K562 (cell line): ENCODE measurements around the gene CHCHD5. TPM values are rescaled to one million over a fixed set of nuclear protein-coding genes. Genes with fewer than 3 reads are reported as not detected.

ENCODE experiments used
- ATAC-seq: fragments of 200-7000 bp; cut with Tn5 transposase; 3 replicates; pipeline ENCODE4 v1.9.1; 2020; ENCODE audit warnings: moderate library complexity
- BruUV-seq: library from RNA; stranded (reverse); fragments of 400-500 nt; replicated peaks from 2 replicates; lab custom pipeline; 2021; lab: Mats Ljungman, UMichigan
- CTCF ChIA-PET: fragments of 300-600 bp; formaldehyde crosslinking; extraction: SDS; loops from one replicate; lab custom pipeline; 2021; ENCODE audit warnings: low intra/inter-chr PET ratio; lab: Yijun Ruan, JAX
- POLR2A ChIA-PET: fragments of 300-600, 350-650 bp; sonication (Branson Sonifier 250); formaldehyde crosslinking; extraction: SDS; loops from one replicate; lab custom pipeline; 2021; ENCODE audit warnings: antibody characterized with exemption, inconsistent platforms; lab: Yijun Ruan, JAX
- DNase-seq, 4 experiments: peaks; one replicate each; pipeline versions ENCODE4 v3.0.0 to v3.0.0-alpha.2; 2011 to 2018; ENCODE audit warnings: low spot score in 3 of 4, mixed read lengths in 3 of 4; ENCODE audit errors: extremely low read depth in 1 of 4
- FAIRE-seq: peaks from 2 replicates; lab custom pipeline; 2011; peaks lifted over from hg19 to GRCh38; lab: Jason Lieb, UNC
- H2AFZ ChIP-seq: 2 replicates; pipeline ENCODE4 v1.6.0; 2011; ENCODE audit warnings: low read depth, low read length, control low read depth, inconsistent platforms
- H3K27ac ChIP-seq: fragments of 200-600 bp; 3 replicates; pipeline ENCODE4 v1.8.0; 2011; ENCODE audit warnings: low read depth, mild to moderate bottlenecking, control low read depth, inconsistent platforms, low read length, moderate library complexity, mixed read lengths; ENCODE audit errors: extremely low read depth
- H3K27me3 ChIP-seq, 2 experiments: fragments of 300-600 bp in 1 of 2; 2 replicates in 1 of 2; 3 replicates in 1 of 2; pipeline versions ENCODE4 v1.6.0 to v1.8.0; 2011; ENCODE audit warnings: inconsistent platforms in 2 of 2, low read length in 2 of 2, mild to moderate bottlenecking in 1 of 2, mixed read lengths in 1 of 2, moderate library complexity in 1 of 2; ENCODE audit not compliant: control insufficient read depth in 2 of 2, insufficient read depth in 2 of 2
- H3K36me3 ChIP-seq: fragments of 300-600 bp; 3 replicates; pipeline ENCODE4 v1.8.0; 2011; ENCODE audit warnings: mild to moderate bottlenecking, low read length, inconsistent platforms; ENCODE audit not compliant: control insufficient read depth, insufficient read depth
- H3K4me1 ChIP-seq, 2 experiments: fragments of 200-600 bp in 1 of 2; replicated peaks in 1 of 2; 2 replicates in 1 of 2; 3 replicates in 1 of 2; pipeline versions ENCODE4 v1.5.1 to v1.8.0; 2011; ENCODE audit warnings: inconsistent platforms in 2 of 2, low read length in 2 of 2, mild to moderate bottlenecking in 1 of 2, mixed read lengths in 1 of 2, moderate library complexity in 1 of 2; ENCODE audit not compliant: control insufficient read depth in 2 of 2, insufficient read depth in 2 of 2
- H3K4me2 ChIP-seq: 2 replicates; pipeline ENCODE4 v1.6.1; 2011; ENCODE audit warnings: low read length, control low read depth, inconsistent platforms, mixed read lengths; ENCODE audit not compliant: insufficient read depth
- H3K4me3 ChIP-seq: fragments of 200-600 bp; sonication (generic), shearing (Covaris generic); 2 replicates; pipeline ENCODE4 v1.5.1; 2016; ENCODE audit warnings: control low read depth, inconsistent platforms
- H3K79me2 ChIP-seq: fragments of 200-600 bp; 3 replicates; pipeline ENCODE4 v1.8.0; 2011; ENCODE audit warnings: low read length, inconsistent platforms; ENCODE audit not compliant: control insufficient read depth, insufficient read depth
- H3K9ac ChIP-seq, 2 experiments: 2 replicates each; pipeline versions ENCODE4 v1.6.0 to v1.6.1; 2011; ENCODE audit warnings: low read depth in 2 of 2, low read length in 2 of 2, control low read depth in 1 of 2, inconsistent platforms in 1 of 2, mild to moderate bottlenecking in 1 of 2, mixed read lengths in 1 of 2; ENCODE audit not compliant: insufficient read depth in 1 of 2
- H3K9me1 ChIP-seq: one replicate; pipeline ENCODE4 v1.6.0; 2011; ENCODE audit warnings: inconsistent platforms, mild to moderate bottlenecking, low read length, moderate library complexity; ENCODE audit not compliant: control insufficient read depth, insufficient read depth
- H3K9me3 ChIP-seq: replicated peaks from 2 replicates; pipeline ENCODE4 v1.5.1; 2011; ENCODE audit warnings: low read depth, low read length, inconsistent platforms; ENCODE audit not compliant: control insufficient read depth, insufficient read depth
- H4K20me1 ChIP-seq: replicated peaks from 2 replicates; pipeline ENCODE4 v1.6.1; 2011; ENCODE audit warnings: low read length, inconsistent platforms, mixed read lengths; ENCODE audit not compliant: control insufficient read depth, insufficient read depth
- CCAR2 ChIP-seq: fragments of 200-400 bp; formaldehyde crosslinking; IDR thresholded peaks from 2 replicates; pipeline ENCODE4 v1.6.1; 2017; ENCODE audit warnings: mild to moderate bottlenecking, low read depth, low read length
- ERF ChIP-seq: fragments of 450-650 bp; formaldehyde crosslinking; IDR thresholded peaks from 2 replicates; pipeline ENCODE4 v1.4.0; 2020; ENCODE audit warnings: mild to moderate bottlenecking, mixed read lengths
- SMAD4 ChIP-seq: fragments of 250-450 bp; sonication (Bioruptor Pico); conservative IDR thresholded peaks from 2 replicates; pipeline ENCODE4 v1.8.0; 2021; ENCODE audit warnings: inconsistent platforms, mild to moderate bottlenecking, moderate library complexity
- ZNF212 ChIP-seq: fragments of 450-650 bp; formaldehyde crosslinking; IDR thresholded peaks from 2 replicates; pipeline ENCODE4 v1.4.0; 2020; ENCODE audit warnings: mild to moderate bottlenecking
- ZNF408 ChIP-seq: fragments of 250-450 bp; sonication (Bioruptor Pico); IDR thresholded peaks from 2 replicates; pipeline ENCODE4 v1.4.0; 2020; ENCODE audit warnings: low read depth, mild to moderate bottlenecking, moderate library complexity
- ZNF586 ChIP-seq: fragments of 450-650 bp; formaldehyde crosslinking; conservative IDR thresholded peaks from 2 replicates; pipeline ENCODE4 v1.4.0; 2020; ENCODE audit warnings: mild to moderate bottlenecking, moderate library complexity
- ZNF695 ChIP-seq: fragments of 450-650 bp; formaldehyde crosslinking; IDR thresholded peaks from 2 replicates; pipeline ENCODE4 v1.4.0; 2020; ENCODE audit warnings: mild to moderate bottlenecking, moderate library complexity
- WGBS: fragments of 100-300 bp; shearing (Covaris generic); methylation state at CpG from one replicate; pipeline ENCODE4 v1.1.6; 2016; ENCODE audit warnings: low coverage, mixed read lengths; ENCODE audit not compliant: insufficient coverage; ENCODE audit errors: missing lambda C conversion rate; 5-methylcytosine and 5-hydroxymethylcytosine counted together
- in situ Hi-C: fragments of 300-500 bp; cut with MboI; formaldehyde crosslinking; loops from 4 replicates; pipeline ENCODE4 v1.15.0; 2018; ENCODE audit warnings: inconsistent platforms, mixed read lengths
- intact Hi-C: fragments of 100-400 bp; cut with micrococcal nuclease; formaldehyde crosslinking; loops from 2 replicates; pipeline ENCODE4 v1.14.2; 2022
- polyA plus RNA-seq, 8 experiments: library from polyadenylated mRNA; depleted of rRNA in 4 of 8; stranded (reverse) in 5 of 8; unstranded in 3 of 8; fragments of >200 nt; fragmentation: Nextera tagmentation in 2 of 8; fragmentation: Illumina TruSeq in 1 of 8; extraction: Ambion mirVana in 2 of 8; extraction: Trizol in 1 of 8; gene quantifications; 2 replicates each; pipeline versions ENCODE4 v1.2.1 to v1.2.3, GENCODE V29; 2011 to 2014; ENCODE audit warnings: inconsistent platforms in 1 of 8, missing spikeins in 1 of 8
- total RNA-seq, 7 experiments: library from RNA; depleted of rRNA in 6 of 7; stranded (reverse); fragments of >200 nt in 6 of 7; fragmentation: Illumina TruSeq in 2 of 7; extraction: Trizol in 2 of 7; gene quantifications; 2 replicates each; pipeline versions ENCODE4 v1.2.1 to v1.2.3, GENCODE V29; 2011 to 2021; ENCODE audit warnings: low replicate concordance in 1 of 7
- TF ChIP-seq, protein P1 (sequence below), 2 experiments: fragments of 450-650 bp; conservative IDR thresholded peaks; 2 replicates each; pipeline ENCODE4 v1.6.1; 2017; ENCODE audit warnings: mild to moderate bottlenecking in 2 of 2, moderate library complexity in 2 of 2
- TF ChIP-seq, protein P2 (sequence below): fragments of 450-650 bp; IDR thresholded peaks from 2 replicates; pipeline ENCODE4 v1.6.1; 2016; ENCODE audit warnings: mild to moderate bottlenecking
- TF ChIP-seq, protein P3 (sequence below), 2 experiments: fragments of 450-650 bp; IDR thresholded peaks; 2 replicates each; pipeline ENCODE4 v1.6.1; 2016; ENCODE audit warnings: mild to moderate bottlenecking in 2 of 2, borderline replicate concordance in 1 of 2, low read depth in 1 of 2, moderate library complexity in 1 of 2

CHCHD5 gene
- total and polyA plus RNA-seq, 9 of the 15 experiments (the other 6 are each of a cell fraction or from before 2014, with no cell fraction given) = 7.4 to 79.3 (median 33.4) TPM

DNA sequence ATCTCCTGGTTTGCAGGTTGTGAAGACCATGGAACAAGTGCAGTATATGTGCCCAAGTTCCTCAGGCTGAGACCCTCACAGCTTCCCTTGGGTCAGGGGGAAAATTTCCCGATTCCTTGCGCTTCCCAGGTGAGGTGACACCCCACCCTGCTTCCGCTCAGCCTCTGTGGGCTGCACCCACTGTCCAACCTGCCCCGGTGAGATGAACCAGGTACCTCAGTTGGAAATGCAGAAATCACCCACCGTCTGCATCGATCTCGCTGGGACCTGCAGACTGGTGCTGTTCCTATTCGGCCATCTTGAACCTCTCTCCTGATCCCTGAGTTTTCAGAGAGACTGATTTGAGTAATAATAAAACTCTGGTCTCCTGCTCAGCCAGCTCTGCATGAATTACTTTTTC, 30.6 kb downstream of the CHCHD5 start:
- no peak for FAIRE-seq
- H3K36me3 ChIP-seq = no peaks in the 10 kb centered on the region
- no peaks in the 10 kb centered on the region for H3K79me2 ChIP-seq
- H3K4me3 ChIP-seq = no peak overlapping the region
- POLR2A ChIA-PET = interaction anchor here (0.5 kb wide), 1 partner anchor 657 kb away, joined by 3 read pairs; no protein-coding TSS in a partner anchor
- no peak overlapping the region for H3K27ac ChIP-seq
- no peaks in the 10 kb centered on the region for H3K27me3 ChIP-seq
- no peak for ATAC-seq
- no peak overlapping the region for H3K4me2 ChIP-seq
- WGBS = 70% methylated on average over 7 of the region's 8 CpGs
- no peak for DNase-seq
- H3K9me3 ChIP-seq = no peaks in the 10 kb centered on the region
- CTCF ChIA-PET = no interaction called here
- H2AFZ ChIP-seq = no peak overlapping the region
- in situ Hi-C loops (loop anchor here (25.0 kb wide), 1 partner anchor 272 kb away; no protein-coding TSS in a partner anchor), intact Hi-C loops (no loop called here)
- H3K9me1 ChIP-seq = no peaks in the 10 kb centered on the region
- no peaks in the 10 kb centered on the region for H4K20me1 ChIP-seq
- H3K9ac ChIP-seq = peak overlapping the region in 1 of 2 experiments; percentile 70; a peak in 1 of 4 replicates
- no TSS peak for BruUV-seq
- peaks cover 0 to 6% of the 10 kb centered on the region in 2 experiments; a peak in 1 of 5 replicates for H3K4me1 ChIP-seq
- TF ChIP-seq, protein P1, sequence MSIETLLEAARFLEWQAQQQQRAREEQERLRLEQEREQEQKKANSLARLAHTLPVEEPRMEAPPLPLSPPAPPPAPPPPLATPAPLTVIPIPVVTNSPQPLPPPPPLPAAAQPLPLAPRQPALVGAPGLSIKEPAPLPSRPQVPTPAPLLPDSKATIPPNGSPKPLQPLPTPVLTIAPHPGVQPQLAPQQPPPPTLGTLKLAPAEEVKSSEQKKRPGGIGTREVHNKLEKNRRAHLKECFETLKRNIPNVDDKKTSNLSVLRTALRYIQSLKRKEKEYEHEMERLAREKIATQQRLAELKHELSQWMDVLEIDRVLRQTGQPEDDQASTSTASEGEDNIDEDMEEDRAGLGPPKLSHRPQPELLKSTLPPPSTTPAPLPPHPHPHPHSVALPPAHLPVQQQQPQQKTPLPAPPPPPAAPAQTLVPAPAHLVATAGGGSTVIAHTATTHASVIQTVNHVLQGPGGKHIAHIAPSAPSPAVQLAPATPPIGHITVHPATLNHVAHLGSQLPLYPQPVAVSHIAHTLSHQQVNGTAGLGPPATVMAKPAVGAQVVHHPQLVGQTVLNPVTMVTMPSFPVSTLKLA (conservative IDR thresholded peaks at IDR 0.05) = no peak
- TF ChIP-seq, protein P2, sequence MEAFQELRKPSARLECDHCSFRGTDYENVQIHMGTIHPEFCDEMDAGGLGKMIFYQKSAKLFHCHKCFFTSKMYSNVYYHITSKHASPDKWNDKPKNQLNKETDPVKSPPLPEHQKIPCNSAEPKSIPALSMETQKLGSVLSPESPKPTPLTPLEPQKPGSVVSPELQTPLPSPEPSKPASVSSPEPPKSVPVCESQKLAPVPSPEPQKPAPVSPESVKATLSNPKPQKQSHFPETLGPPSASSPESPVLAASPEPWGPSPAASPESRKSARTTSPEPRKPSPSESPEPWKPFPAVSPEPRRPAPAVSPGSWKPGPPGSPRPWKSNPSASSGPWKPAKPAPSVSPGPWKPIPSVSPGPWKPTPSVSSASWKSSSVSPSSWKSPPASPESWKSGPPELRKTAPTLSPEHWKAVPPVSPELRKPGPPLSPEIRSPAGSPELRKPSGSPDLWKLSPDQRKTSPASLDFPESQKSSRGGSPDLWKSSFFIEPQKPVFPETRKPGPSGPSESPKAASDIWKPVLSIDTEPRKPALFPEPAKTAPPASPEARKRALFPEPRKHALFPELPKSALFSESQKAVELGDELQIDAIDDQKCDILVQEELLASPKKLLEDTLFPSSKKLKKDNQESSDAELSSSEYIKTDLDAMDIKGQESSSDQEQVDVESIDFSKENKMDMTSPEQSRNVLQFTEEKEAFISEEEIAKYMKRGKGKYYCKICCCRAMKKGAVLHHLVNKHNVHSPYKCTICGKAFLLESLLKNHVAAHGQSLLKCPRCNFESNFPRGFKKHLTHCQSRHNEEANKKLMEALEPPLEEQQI = no peak
- TF ChIP-seq, protein P3, sequence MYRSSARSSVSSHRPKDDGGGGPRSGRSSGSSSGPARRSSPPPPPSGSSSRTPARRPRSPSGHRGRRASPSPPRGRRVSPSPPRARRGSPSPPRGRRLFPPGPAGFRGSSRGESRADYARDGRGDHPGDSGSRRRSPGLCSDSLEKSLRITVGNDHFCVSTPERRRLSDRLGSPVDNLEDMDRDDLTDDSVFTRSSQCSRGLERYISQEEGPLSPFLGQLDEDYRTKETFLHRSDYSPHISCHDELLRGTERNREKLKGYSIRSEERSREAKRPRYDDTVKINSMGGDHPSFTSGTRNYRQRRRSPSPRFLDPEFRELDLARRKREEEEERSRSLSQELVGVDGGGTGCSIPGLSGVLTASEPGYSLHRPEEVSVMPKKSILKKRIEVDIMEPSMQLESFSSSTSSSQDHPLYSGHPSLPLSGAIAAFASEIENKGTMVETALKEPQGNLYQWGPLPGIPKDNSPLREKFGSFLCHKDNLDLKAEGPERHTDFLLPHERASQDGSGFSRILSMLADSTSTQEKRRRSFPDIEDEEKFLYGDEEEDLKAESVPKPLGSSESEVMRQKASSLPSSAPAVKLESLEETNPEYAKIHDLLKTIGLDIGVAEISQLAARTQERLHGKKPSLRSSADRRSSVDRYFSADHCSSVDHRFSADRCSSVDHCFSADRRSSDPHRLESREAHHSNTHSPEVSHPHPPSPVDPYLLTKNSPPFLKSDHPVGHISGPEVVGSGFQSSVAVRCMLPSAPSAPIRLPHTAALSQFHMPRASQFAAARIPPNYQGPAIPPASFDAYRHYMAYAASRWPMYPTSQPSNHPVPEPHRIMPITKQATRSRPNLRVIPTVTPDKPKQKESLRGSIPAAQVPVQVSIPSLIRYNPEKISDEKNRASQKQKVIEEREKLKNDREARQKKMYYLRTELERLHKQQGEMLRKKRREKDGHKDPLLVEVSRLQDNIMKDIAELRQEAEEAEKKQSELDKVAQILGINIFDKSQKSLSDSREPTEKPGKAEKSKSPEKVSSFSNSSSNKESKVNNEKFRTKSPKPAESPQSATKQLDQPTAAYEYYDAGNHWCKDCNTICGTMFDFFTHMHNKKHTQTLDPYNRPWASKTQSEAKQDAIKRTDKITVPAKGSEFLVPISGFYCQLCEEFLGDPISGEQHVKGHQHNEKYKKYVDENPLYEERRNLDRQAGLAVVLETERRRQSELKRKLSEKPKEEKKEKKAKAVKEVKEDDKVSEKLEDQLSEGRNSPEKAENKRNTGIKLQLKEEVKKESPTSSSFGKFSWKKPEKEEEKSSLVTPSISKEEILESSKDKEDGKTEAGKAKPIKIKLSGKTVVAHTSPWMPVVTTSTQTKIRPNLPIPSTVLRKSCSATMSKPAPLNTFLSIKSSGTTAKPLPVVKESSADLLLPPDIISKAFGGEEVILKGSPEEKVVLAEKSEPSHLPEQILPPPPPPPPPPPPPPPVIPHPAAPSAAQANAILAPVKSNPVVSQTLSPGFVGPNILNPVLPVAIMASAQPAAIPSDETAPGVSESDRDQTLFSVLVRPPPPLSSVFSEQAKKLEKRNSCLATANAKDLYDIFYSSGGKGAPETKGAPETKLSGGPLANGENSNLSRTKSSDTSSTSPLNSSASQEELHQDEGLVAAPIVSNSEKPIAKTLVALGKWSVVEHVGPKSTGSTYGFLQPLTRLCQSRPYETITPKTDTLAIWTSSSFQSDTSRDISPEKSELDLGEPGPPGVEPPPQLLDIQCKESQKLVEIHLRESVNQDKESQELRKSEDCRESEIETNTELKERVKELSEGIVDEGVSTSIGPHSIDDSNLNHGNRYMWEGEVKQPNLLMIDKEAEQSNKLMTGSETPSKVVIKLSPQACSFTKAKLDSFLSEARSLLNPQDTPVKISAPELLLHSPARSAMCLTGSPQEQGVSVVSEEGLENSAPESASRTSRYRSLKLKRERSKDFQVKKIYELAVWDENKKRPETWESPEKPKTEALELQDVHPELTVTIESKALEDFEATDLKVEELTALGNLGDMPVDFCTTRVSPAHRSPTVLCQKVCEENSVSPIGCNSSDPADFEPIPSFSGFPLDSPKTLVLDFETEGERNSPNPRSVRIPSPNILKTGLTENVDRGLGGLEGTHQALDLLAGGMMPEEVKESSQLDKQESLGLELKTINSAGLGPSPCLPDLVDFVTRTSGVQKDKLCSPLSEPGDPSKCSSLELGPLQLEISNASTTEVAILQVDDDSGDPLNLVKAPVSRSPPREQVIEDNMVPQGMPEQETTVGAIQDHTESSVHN (IDR thresholded peaks at IDR 0.05; ENCODE audit: borderline replicate concordance in 1 of 2, low read depth in 1 of 2) = no peak
- TF ChIP-seq ZNF586 (CRISPR knock-in tag) (no peak), ERF (CRISPR knock-in tag) (no peak), ZNF408 (CRISPR knock-in tag) (no peak), SMAD4 (CRISPR knock-in tag) (no peak), ZNF212 (CRISPR knock-in tag) (no peak), CCAR2 (no peak), ZNF695 (CRISPR knock-in tag) (no peak)
